ENCODE data around the gene LRAT. TPM values are rescaled to one million over a fixed set of nuclear protein-coding genes. Genes with fewer than 3 reads are reported as not detected.

Gene LRAT
- total RNA-seq, 1 experiment from 2014 or later: 20.4 TPM

DNA sequence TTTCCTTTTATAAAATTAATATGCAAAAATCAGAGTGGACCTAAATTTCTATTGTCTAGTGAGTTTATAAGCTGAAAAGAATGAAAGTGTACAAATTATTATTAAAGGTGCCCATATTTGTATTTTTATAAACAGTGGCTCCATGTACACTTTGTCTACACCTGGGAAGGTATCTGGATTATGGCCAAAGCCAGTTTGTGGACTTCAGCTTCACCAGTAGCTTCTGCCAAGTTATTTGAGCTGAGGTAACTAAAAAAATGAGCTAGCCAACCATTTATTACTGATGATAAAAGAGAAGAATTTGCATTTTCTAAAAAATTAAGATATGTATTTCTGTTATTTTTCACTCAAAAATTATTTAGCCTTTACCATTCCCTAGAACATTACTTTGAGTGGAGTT is 32.3 kb upstream of the LRAT start:
- Mint-ChIP-seq H3K27ac (no peak overlapping the region), H3K9me3 (no peaks in the 10 kb centered on the region)
- H2AK5ac ChIP-seq (ENCODE audit: insufficient read length, low read length): no peak overlapping the region

More for the DNA sequence above, 32.3 kb upstream of the LRAT start:
- Histone ChIP-seq H3K79me2 (ENCODE audit: insufficient read depth, low read length) (no peaks in the 10 kb centered on the region), H4K8ac (replicated peaks; ENCODE audit: insufficient read length, low read depth, low read length) (no peak overlapping the region), H3K4me1 (ENCODE audit: insufficient read depth, low read length) (peaks cover 4% of the 10 kb centered on the region; the same call in 1 of the 2 replicates), H4K20me1 (ENCODE audit: control insufficient read depth, insufficient read depth, insufficient read length) (no peaks in the 10 kb centered on the region), H2BK20ac (ENCODE audit: low read depth, low read length, poor library complexity, severe bottlenecking) (no peak overlapping the region), H3K27me3 (ENCODE audit: insufficient read depth, low read length) (no peaks in the 10 kb centered on the region; the same call in 1 of the 2 replicates), H3K4me2 (ENCODE audit: insufficient read depth, insufficient read length, low read length) (no peak overlapping the region), H2BK15ac (ENCODE audit: low read depth, low read length) (no peak overlapping the region), H3K56ac (ENCODE audit: insufficient read length, low read depth, low read length) (no peak overlapping the region), H3K23me2 (ENCODE audit: insufficient read length, low read depth, low read length, poor library complexity, severe bottlenecking) (no peaks in the 10 kb centered on the region), H2BK12ac (ENCODE audit: insufficient read length, low read depth, low read length) (no peak overlapping the region), H3K14ac (ENCODE audit: insufficient read depth, low read length) (no peak overlapping the region), H4K5ac (ENCODE audit: insufficient read length, low read depth, low read length) (no peak overlapping the region), H3K4ac (ENCODE audit: low read depth, low read length) (no peak overlapping the region), H3K9ac (ENCODE audit: extremely low read depth, insufficient read length, low read length) (no peak overlapping the region), H2AFZ (ENCODE audit: low read length) (no peak overlapping the region), H4K91ac (ENCODE audit: insufficient read length, low read depth, low read length) (no peak overlapping the region), H3T11ph (ENCODE audit: low read length) (no peak overlapping the region), H3K9me3 (ENCODE audit: control insufficient read depth, low read depth, low read length) (no peaks in the 10 kb centered on the region), H3K23ac (ENCODE audit: insufficient read length, low read depth, low read length) (no peak overlapping the region), H3K27ac (ENCODE audit: insufficient read length, low read depth, low read length) (no peak overlapping the region), H2BK5ac (ENCODE audit: insufficient read length, low read length) (no peak overlapping the region), H2BK120ac (ENCODE audit: low read depth, low read length, poor library complexity, severe bottlenecking) (no peak overlapping the region), H3K79me1 (ENCODE audit: insufficient read depth, low read depth, low read length, poor library complexity, severe bottlenecking) (no peaks in the 10 kb centered on the region), H3K18ac (ENCODE audit: insufficient read length, low read depth, low read length) (no peak overlapping the region)
- no peaks in the 10 kb centered on the region for H3K36me3 Mint-ChIP-seq (ENCODE audit: insufficient read depth in 1 of 3, low read depth in 3 of 3)
- peaks cover 14 to 18% of the 10 kb centered on the region in 2 experiments for H3K4me1 Mint-ChIP-seq
- no peak overlapping the region for H3K4me3 Mint-ChIP-seq
- TF ChIP-seq, protein P1, sequence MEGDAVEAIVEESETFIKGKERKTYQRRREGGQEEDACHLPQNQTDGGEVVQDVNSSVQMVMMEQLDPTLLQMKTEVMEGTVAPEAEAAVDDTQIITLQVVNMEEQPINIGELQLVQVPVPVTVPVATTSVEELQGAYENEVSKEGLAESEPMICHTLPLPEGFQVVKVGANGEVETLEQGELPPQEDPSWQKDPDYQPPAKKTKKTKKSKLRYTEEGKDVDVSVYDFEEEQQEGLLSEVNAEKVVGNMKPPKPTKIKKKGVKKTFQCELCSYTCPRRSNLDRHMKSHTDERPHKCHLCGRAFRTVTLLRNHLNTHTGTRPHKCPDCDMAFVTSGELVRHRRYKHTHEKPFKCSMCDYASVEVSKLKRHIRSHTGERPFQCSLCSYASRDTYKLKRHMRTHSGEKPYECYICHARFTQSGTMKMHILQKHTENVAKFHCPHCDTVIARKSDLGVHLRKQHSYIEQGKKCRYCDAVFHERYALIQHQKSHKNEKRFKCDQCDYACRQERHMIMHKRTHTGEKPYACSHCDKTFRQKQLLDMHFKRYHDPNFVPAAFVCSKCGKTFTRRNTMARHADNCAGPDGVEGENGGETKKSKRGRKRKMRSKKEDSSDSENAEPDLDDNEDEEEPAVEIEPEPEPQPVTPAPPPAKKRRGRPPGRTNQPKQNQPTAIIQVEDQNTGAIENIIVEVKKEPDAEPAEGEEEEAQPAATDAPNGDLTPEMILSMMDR (conservative IDR thresholded peaks at IDR 0.05): no peak
- H3K27me3 Mint-ChIP-seq (ENCODE audit: low read depth): no peaks in the 10 kb centered on the region
- no peak for DNase-seq
